ENCODE results near the gene FAM110C. TPM values are rescaled to one million over a fixed set of nuclear protein-coding genes. Genes with fewer than 3 reads are reported as not detected.

The FAM110C gene
- polyA plus RNA-seq, 1 donor from 2014 or later = 0.21 TPM

- Histone ChIP-seq H3K9ac (ENCODE audit: low read length) (no peak overlapping the region), H3K9me3 (ENCODE audit: low read length) (no peaks in the 10 kb centered on the region), H3K4me3 (ENCODE audit: low read length) (no peak overlapping the region), H3K4me2 (ENCODE audit: low read length) (no peak overlapping the region), H3K9me2 (ENCODE audit: insufficient read depth, low read length) (no peaks in the 10 kb centered on the region), H3K27me3 (ENCODE audit: insufficient read depth, low read depth, low read length) (no peaks in the 10 kb centered on the region), H2AFZ (ENCODE audit: low read depth, low read length) (no peak overlapping the region), H4K20me1 (ENCODE audit: insufficient read depth) (no peaks in the 10 kb centered on the region), H3K27ac (ENCODE audit: low read length) (no peak overlapping the region), H3K36me3 (ENCODE audit: insufficient read depth, low read length) (no peaks in the 10 kb centered on the region), H3K79me2 (replicated peaks; ENCODE audit: insufficient read depth, low read length) (no peaks in the 10 kb centered on the region), H3F3A (ENCODE audit: insufficient read depth, low read length, poor library complexity, severe bottlenecking) (no peaks in the 10 kb centered on the region)
- no peak for TF ChIP-seq POLR2AphosphoS5 (IDR thresholded peaks at IDR 0.05)
- TF ChIP-seq RAD21 (conservative IDR thresholded peaks at IDR 0.05) = no peak
- no peak for TF ChIP-seq EP300 (conservative IDR thresholded peaks at IDR 0.05; ENCODE audit: poor library complexity, severe bottlenecking)
- no peak for TF ChIP-seq EZH2 (IDR thresholded peaks at IDR 0.05; ENCODE audit: borderline replicate concordance, insufficient read depth, low read length, poor library complexity, severe bottlenecking)
- no peak for TF ChIP-seq SMC3 (conservative IDR thresholded peaks at IDR 0.05; ENCODE audit: poor library complexity)
- no peak for TF ChIP-seq TAF1 (IDR thresholded peaks at IDR 0.05; ENCODE audit: low read depth)
- no peak for TF ChIP-seq MXI1 (conservative IDR thresholded peaks at IDR 0.05; ENCODE audit: poor library complexity, severe bottlenecking)
- TF ChIP-seq REST (IDR thresholded peaks at IDR 0.05; ENCODE audit: borderline replicate concordance) = no peak
- no peak for TF ChIP-seq CTCF (IDR thresholded peaks at IDR 0.05; ENCODE audit: poor library complexity, severe bottlenecking)
Measured at GRCh38 chr2:29253-29652, 17.1 kb downstream of the FAM110C start.

GRCh38 chr2:28406-28975 lies 17.8 kb downstream of the FAM110C start:
- Histone ChIP-seq H2AFZ (ENCODE audit: low read depth, low read length) (no peak overlapping the region), H3K79me2 (replicated peaks; ENCODE audit: insufficient read depth, low read length) (no peaks in the 10 kb centered on the region), H4K20me1 (ENCODE audit: insufficient read depth) (no peaks in the 10 kb centered on the region), H3K9me2 (ENCODE audit: insufficient read depth, low read length) (no peaks in the 10 kb centered on the region), H3K4me3 (ENCODE audit: low read length) (no peak overlapping the region), H3K4me2 (ENCODE audit: low read length) (no peak overlapping the region), H3F3A (ENCODE audit: insufficient read depth, low read length, poor library complexity, severe bottlenecking) (no peaks in the 10 kb centered on the region), H3K9ac (ENCODE audit: low read length) (no peak overlapping the region), H3K27me3 (ENCODE audit: insufficient read depth, low read depth, low read length) (no peaks in the 10 kb centered on the region), H3K9me3 (ENCODE audit: low read length) (no peaks in the 10 kb centered on the region), H3K36me3 (ENCODE audit: insufficient read depth, low read length) (no peaks in the 10 kb centered on the region), H3K27ac (ENCODE audit: low read length) (no peak overlapping the region)
- TF ChIP-seq REST (IDR thresholded peaks at IDR 0.05; ENCODE audit: borderline replicate concordance) = no peak
- TF ChIP-seq POLR2AphosphoS5 (IDR thresholded peaks at IDR 0.05) = no peak
- TF ChIP-seq SMC3 (conservative IDR thresholded peaks at IDR 0.05; ENCODE audit: poor library complexity) = no peak
- TF ChIP-seq CTCF (IDR thresholded peaks at IDR 0.05; ENCODE audit: poor library complexity, severe bottlenecking) = no peak
- TF ChIP-seq MXI1 (conservative IDR thresholded peaks at IDR 0.05; ENCODE audit: poor library complexity, severe bottlenecking) = no peak
- no peak for TF ChIP-seq RAD21 (conservative IDR thresholded peaks at IDR 0.05)
- TF ChIP-seq EP300 (conservative IDR thresholded peaks at IDR 0.05; ENCODE audit: poor library complexity, severe bottlenecking) = no peak
- TF ChIP-seq TAF1 (IDR thresholded peaks at IDR 0.05; ENCODE audit: low read depth) = no peak
- no peak for TF ChIP-seq EZH2 (IDR thresholded peaks at IDR 0.05; ENCODE audit: borderline replicate concordance, insufficient read depth, low read length, poor library complexity, severe bottlenecking)

All from neural cell (in vitro differentiated cells).